ENCODE results near the gene ANKRD26. TPM values are rescaled to one million over a fixed set of nuclear protein-coding genes. Genes with fewer than 3 reads are reported as not detected.

The ANKRD26 gene
- total and polyA plus RNA-seq, 2 donors (not counting 3 experiments of a cell fraction or from before 2014, with no cell fraction given) = 1.0 to 9.5 TPM

GRCh38 chr10:26978519-26978918, 121.8 kb downstream of the ANKRD26 start:
- Histone ChIP-seq H3K27ac (ENCODE audit: insufficient read depth, low read depth, low read length) (no peak overlapping the region), H3K4me1 (ENCODE audit: control insufficient read depth, extremely low read depth, insufficient read depth, low read length) (no peaks in the 10 kb centered on the region), H4K20me1 (replicated peaks; ENCODE audit: control insufficient read depth, extremely low read depth, insufficient read depth, low read length) (no peaks in the 10 kb centered on the region), H3K4me2 (ENCODE audit: insufficient read depth, low read length) (no peak overlapping the region), H3K9me1 (replicated peaks; ENCODE audit: control insufficient read depth, extremely low read depth, insufficient read depth, low read length) (no peaks in the 10 kb centered on the region), H3K9me3 (replicated peaks; ENCODE audit: control insufficient read depth, insufficient read depth, low read length) (no peaks in the 10 kb centered on the region), H3K4me3 (replicated peaks in 1 of 3; ENCODE audit: insufficient read depth in 1 of 3, low read depth in 1 of 3, low read length in 3 of 3) (no peak overlapping the region), H3K79me2 (ENCODE audit: control insufficient read depth, insufficient read depth, low read length) (no peaks in the 10 kb centered on the region), H3K36me3 (ENCODE audit: control insufficient read depth in 2 of 2, extremely low read depth in 1 of 2, insufficient read depth in 2 of 2, low read length in 2 of 2) (no peaks in the 10 kb centered on the region), H3K27me3 (ENCODE audit: control insufficient read depth in 2 of 2, insufficient read depth in 2 of 2, low read length in 2 of 2) (no peaks in the 10 kb centered on the region), H3K9ac (replicated peaks; ENCODE audit: extremely low read depth, insufficient read depth, low read length) (no peak overlapping the region), H2AFZ (ENCODE audit: low read depth, low read length) (no peak overlapping the region)
- FAIRE-seq (no peak), DNase-seq (ENCODE audit: low read depth, low spot score) (no peak)
- no TSS peak for BruUV-seq (replicated peaks)
- TF ChIP-seq MYC (IDR thresholded peaks at IDR 0.05; ENCODE audit: low read depth, low read length) (no peak), GATA2 (IDR thresholded peaks at IDR 0.05; ENCODE audit: insufficient read depth, insufficient read length, low read depth, low read length) (no peak), EZH2 (IDR thresholded peaks at IDR 0.05; ENCODE audit: borderline replicate concordance, low read depth, low read length, severe bottlenecking) (no peak), POLR2AphosphoS5 (IDR thresholded peaks at IDR 0.05; ENCODE audit: insufficient read depth, low read depth, low read length) (no peak), MAX (IDR thresholded peaks at IDR 0.05; ENCODE audit: insufficient read depth, insufficient read length) (no peak), POLR2A (IDR thresholded peaks at IDR 0.05; ENCODE audit: low read depth, low read length) (no peak), CTCF (IDR thresholded peaks at IDR 0.05; ENCODE audit: extremely low read depth in 1 of 2, insufficient read depth in 1 of 2, low read depth in 1 of 2, low read length in 2 of 2) (no peak), FOS (IDR thresholded peaks at IDR 0.05; ENCODE audit: borderline replicate concordance, insufficient read depth, low read length) (no peak), JUN (IDR thresholded peaks at IDR 0.05; ENCODE audit: borderline replicate concordance, insufficient read depth, insufficient read length, low read depth) (no peak)
- CTCF ChIA-PET = no interaction called here
- dilution Hi-C loops (cut with MboI; ENCODE audit: extremely low pct_ligation_motif_present, low sequenced_read_pairs) = no loop called here
- intact Hi-C loops (cut with micrococcal nuclease) = no loop called here
- POLR2A ChIA-PET = no interaction called here
